ENCODE measurements around the gene PCDH15. TPM values are rescaled to one million over a fixed set of nuclear protein-coding genes. Genes with fewer than 3 reads are reported as not detected.

Gene PCDH15
- total and polyA plus RNA-seq, 2 of the 4 experiments (the other 2 are of a cell fraction) = not detected

GRCh38 chr10:54454271-54454670 is 346.8 kb downstream of the PCDH15 start:
- TF ChIP-seq RCOR1 (IDR thresholded peaks at IDR 0.05; ENCODE audit: insufficient replicate concordance, low read length) = no peak
- TF ChIP-seq CTCF (conservative IDR thresholded peaks at IDR 0.05; ENCODE audit: low read depth, low read length) = no peak
- TF ChIP-seq SMC3 (IDR thresholded peaks at IDR 0.05; ENCODE audit: low read depth, low read length) = no peak
- TF ChIP-seq RFX5 (IDR thresholded peaks at IDR 0.05; ENCODE audit: low read depth, low read length) = no peak
- TF ChIP-seq MAZ (IDR thresholded peaks at IDR 0.05; ENCODE audit: borderline replicate concordance, low read depth, low read length) = no peak
- no CpG with 5 or more reads among the region's 1 CpG for WGBS, 2 experiments (ENCODE audit: extremely low coverage in 2 of 2, insufficient read length in 1 of 2)

More at GRCh38 chr10:54454271-54454670, 346.8 kb downstream of the PCDH15 start:
- DNase-seq (no peak), ATAC-seq (ENCODE audit: low read depth) (no peak)
- no peak overlapping the region for H2AFZ ChIP-seq (replicated peaks; ENCODE audit: low read length, poor library complexity)
- CTCF ChIA-PET = no interaction called here
- no peak overlapping the region for H4K91ac ChIP-seq (ENCODE audit: insufficient read depth, low read depth, low read length)
- dilution Hi-C loops (cut with HindIII; ENCODE audit: low sequenced_read_pairs, unreplicated experiment) = no loop called here
- H3K14ac ChIP-seq (replicated peaks; ENCODE audit: low read depth, low read length) = no peak overlapping the region
- POLR2A ChIA-PET (ENCODE audit: unreplicated experiment) = no interaction called here
- H3K27me3 ChIP-seq (ENCODE audit: control insufficient read depth, insufficient read depth, low read length) = no peaks in the 10 kb centered on the region
- H2AK9ac ChIP-seq (replicated peaks; ENCODE audit: low read depth, low read length, poor library complexity) = no peak overlapping the region
- H3K27ac ChIP-seq (ENCODE audit: insufficient read depth, low read length) = no peak overlapping the region
- no peak overlapping the region for H3K4me3 ChIP-seq (ENCODE audit: insufficient read depth, low read depth, low read length)
- no peaks in the 10 kb centered on the region for H3K9me1 ChIP-seq (ENCODE audit: insufficient read depth, low read length)
- H4K5ac ChIP-seq (ENCODE audit: low read depth, low read length) = no peak overlapping the region
- no peak overlapping the region for H3K4me2 ChIP-seq (ENCODE audit: low read depth, low read length)
- intact Hi-C loops (cut with micrococcal nuclease) = no loop called here
- H4K20me1 ChIP-seq (ENCODE audit: insufficient read depth, low read length) = no peaks in the 10 kb centered on the region
- in situ Hi-C loops (cut with MboI; ENCODE audit: low sequenced_read_pairs) = no loop called here
- no peak overlapping the region for H2AK5ac ChIP-seq (ENCODE audit: low read depth, low read length)
- H2BK120ac ChIP-seq (ENCODE audit: low read depth, low read length) = no peak overlapping the region
- no peaks in the 10 kb centered on the region for H3K36me3 ChIP-seq (ENCODE audit: control insufficient read depth, insufficient read depth, low read length)
- no peak overlapping the region for H3K18ac ChIP-seq (ENCODE audit: low read depth, low read length)
- H4K8ac ChIP-seq (ENCODE audit: low read depth in 2 of 2, low read length in 2 of 2) = no peak overlapping the region
- no TSS peak for BruUV-seq (replicated peaks)
- H3K4ac ChIP-seq (ENCODE audit: low read depth, low read length) = no peak overlapping the region
- no peak overlapping the region for H2BK20ac ChIP-seq (ENCODE audit: low read depth, low read length)
- H3K79me1 ChIP-seq (ENCODE audit: low read depth in 1 of 2, low read length in 2 of 2) = no peaks in the 10 kb centered on the region
- H2BK15ac ChIP-seq (ENCODE audit: low read depth, low read length) = no peak overlapping the region
- no peak overlapping the region for H2BK5ac ChIP-seq (ENCODE audit: low read depth, low read length, poor library complexity, severe bottlenecking)
- H3K23ac ChIP-seq (ENCODE audit: low read depth, low read length) = no peak overlapping the region
- no peak overlapping the region for H3K56ac ChIP-seq (ENCODE audit: extremely low read depth, insufficient read depth, low read length)
- H3K9ac ChIP-seq (ENCODE audit: low read depth, low read length) = no peak overlapping the region
- no peaks in the 10 kb centered on the region for H3K9me3 ChIP-seq (ENCODE audit: control insufficient read depth, insufficient read depth, low read length)
- no peaks in the 10 kb centered on the region for H3K4me1 ChIP-seq (ENCODE audit: control insufficient read depth, insufficient read depth, low read length)

Measured in IMR-90 (cell line).